Measurements from ENCODE around the gene PDILT.
"Not testable (repeated sequence)": the region's sequence is repeated elsewhere in the genome, so short reads cannot be mapped to it uniquely, and the experiment has no call there.

Gene PDILT

GRCh38 chr16:20404637-20405036 is at the start of gene PDILT:
TSS of gene PDILT (minus strand) at chr16:20404737. CDS start at chr16:20399300, 5,437 bp downstream.
- no peak for DNase-seq

GRCh38 chr16:20453633-20454032 is 49.1 kb upstream of the PDILT start:
- DNase-seq = not testable (repeated sequence)

GRCh38 chr16:20451364-20451763 is 46.8 kb upstream of the PDILT start, which contains the start of gene ACSM2A:
TSS of gene ACSM2A (plus strand) at chr16:20451521. CDS start at chr16:20460115, 8,594 bp downstream.
- DNase-seq = not testable (repeated sequence)

- DNase-seq = not testable (repeated sequence)
Measured at GRCh38 chr16:20446652-20447393, 42.3 kb upstream of the PDILT start.

- not testable (repeated sequence) for DNase-seq
Measured at GRCh38 chr16:20441859-20442258, 37.3 kb upstream of the PDILT start.

GRCh38 chr16:20441191-20441590 is 36.7 kb upstream of the PDILT start:
- DNase-seq = no peak

- DNase-seq = not testable (repeated sequence)
Measured at GRCh38 chr16:20440731-20441130, 36.2 kb upstream of the PDILT start.

GRCh38 chr16:20439820-20440231 is 35.3 kb upstream of the PDILT start:
- DNase-seq = not testable (repeated sequence)

GRCh38 chr16:20438950-20439349 is 34.4 kb upstream of the PDILT start:
- not testable (repeated sequence) for DNase-seq

GRCh38 chr16:20430948-20431347 is 26.4 kb upstream of the PDILT start:
- no peak for DNase-seq

GRCh38 chr16:20430480-20430879 is 25.9 kb upstream of the PDILT start:
- not testable (repeated sequence) for DNase-seq

GRCh38 chr16:20429499-20429898 is 25.0 kb upstream of the PDILT start:
- not testable (repeated sequence) for DNase-seq

- not testable (repeated sequence) for DNase-seq
Measured at GRCh38 chr16:20427401-20427797, 22.9 kb upstream of the PDILT start.

- no peak for DNase-seq
Measured at GRCh38 chr16:20424129-20424866, 19.8 kb upstream of the PDILT start.

- DNase-seq = not testable (repeated sequence)
Measured at GRCh38 chr16:20423772-20424128, 19.2 kb upstream of the PDILT start.

GRCh38 chr16:20421748-20422147 is 17.2 kb upstream of the PDILT start:
- DNase-seq = not testable (repeated sequence)

GRCh38 chr16:20419093-20419492 is 14.6 kb upstream of the PDILT start:
- DNase-seq = not testable (repeated sequence)

GRCh38 chr16:20415541-20415940 is 11.0 kb upstream of the PDILT start:
- DNase-seq = no peak

- DNase-seq = no peak
Measured at GRCh38 chr16:20411055-20411454, 6.5 kb upstream of the PDILT start.

- no peak for DNase-seq
Measured at GRCh38 chr16:20410121-20410723, 5.7 kb upstream of the PDILT start.

GRCh38 chr16:20409398-20410120 is 5.0 kb upstream of the PDILT start, which contains the start of gene ACSM5:
TSS of gene ACSM5 (plus strand) at chr16:20409534. CDS start at chr16:20411485, 1,951 bp downstream.
- no peak for DNase-seq

GRCh38 chr16:20402651-20403050 is 1.9 kb downstream of the PDILT start:
- DNase-seq = no peak
